ENCODE results near the gene PRKCA.

Gene PRKCA

DNA sequence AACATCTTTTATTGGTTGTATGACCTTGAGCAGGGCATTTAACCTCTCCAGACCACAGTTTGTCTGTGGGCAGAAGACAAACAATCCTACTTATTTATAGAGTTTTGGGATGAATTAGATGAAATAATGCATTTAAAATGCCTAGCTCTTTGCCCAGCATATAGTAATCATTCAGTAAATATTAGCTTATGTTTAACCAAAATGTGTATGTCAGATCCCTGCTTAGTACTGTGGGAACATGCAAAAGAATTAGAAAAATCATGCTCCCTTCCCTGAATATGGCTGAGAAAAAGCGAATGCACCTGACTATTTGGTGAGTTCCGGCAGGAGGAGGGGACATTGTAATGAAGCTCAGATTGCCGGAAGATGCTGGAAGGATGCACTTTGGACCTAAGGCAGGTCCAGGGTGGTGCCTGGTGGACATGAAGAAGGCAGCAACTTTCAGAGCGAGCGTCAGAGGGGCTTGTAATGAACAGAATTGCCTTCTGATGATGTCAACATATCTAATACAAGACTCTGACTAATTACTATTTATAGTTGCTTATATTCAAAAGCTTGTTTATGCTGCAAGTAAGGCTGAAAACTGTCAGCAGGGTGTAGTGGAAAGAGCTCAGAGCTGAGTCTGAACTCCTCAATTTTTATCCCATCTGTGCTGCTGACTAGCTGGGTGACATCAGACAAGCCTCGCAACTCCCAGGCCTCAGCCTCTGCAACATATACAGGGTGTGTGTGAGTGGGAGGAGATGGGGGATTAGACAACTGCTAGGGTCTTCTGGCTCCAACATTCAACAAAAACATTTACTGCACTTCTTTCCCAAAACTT is 221.2 kb downstream of the PRKCA start:
- no peak for DNase-seq

DNA sequence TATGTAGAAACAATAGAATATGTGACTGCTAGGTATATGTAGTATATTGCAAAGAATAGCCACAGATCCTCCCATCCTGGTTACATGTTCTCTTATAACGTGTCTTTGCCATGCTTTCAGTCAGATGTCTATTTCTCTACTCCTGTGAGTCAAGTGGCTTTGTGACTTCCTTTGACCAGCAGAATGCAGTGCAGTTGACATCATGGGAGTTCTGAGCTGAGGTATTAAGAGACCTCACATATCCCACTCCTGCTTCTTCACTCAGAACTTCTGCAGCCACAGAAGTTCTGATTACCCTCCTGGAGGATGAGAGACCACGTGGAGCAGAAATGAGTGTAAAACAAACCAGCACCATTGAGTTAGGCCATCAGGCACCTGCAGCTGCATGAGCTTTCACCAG is 222.5 kb downstream of the PRKCA start:
- DNase-seq = no peak

GRCh38 chr17:66525338-66525737 is 222.9 kb downstream of the PRKCA start:
- DNase-seq = no peak

DNA sequence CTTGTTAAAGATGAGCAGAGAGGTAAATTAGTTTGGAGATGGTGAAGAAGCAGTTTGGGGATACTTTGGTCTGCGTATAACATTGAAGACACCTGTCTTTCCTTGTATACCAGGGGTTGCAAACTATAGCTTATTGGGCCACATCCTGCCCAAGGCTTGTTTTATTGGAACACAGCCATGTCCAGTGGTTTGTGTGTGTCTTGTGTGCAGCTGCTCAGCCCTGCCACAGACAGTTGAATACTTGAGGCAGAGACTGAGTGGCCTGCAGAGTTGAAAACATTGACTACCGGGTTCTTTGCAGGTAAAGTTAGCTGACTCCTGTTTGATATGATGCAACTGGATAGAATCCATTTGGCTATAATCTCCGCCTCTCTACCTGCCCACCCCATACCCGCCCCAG is 224.4 kb downstream of the PRKCA start:
- DNase-seq = no peak

GRCh38 chr17:66527335-66527734 is 224.9 kb downstream of the PRKCA start:
- DNase-seq = no peak

DNA sequence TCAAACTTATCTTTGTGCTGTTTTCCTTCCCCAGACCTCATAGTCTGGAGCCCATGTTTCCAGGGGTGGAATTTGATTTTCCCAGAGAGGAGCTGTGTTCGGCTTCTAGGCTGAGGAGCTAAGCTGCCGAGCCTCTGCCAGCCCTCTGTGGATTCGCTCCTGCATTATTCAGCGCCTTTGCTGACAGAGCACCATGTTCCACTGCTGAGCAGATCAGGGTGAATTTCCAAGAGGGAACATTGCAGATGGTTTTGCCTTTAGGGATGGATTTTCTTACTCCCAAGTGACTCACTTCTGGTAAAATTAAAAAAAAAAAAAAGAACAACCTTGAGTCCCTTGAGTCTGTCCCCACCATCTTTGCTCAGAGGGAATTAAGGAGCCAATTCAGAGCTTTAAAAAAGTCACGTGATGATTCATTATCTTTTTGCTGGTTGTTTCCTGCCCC is 229.5 kb downstream of the PRKCA start:
- no peak for DNase-seq

- no peak for DNase-seq
Measured at GRCh38 chr17:66533572-66533971, 231.2 kb downstream of the PRKCA start.

DNA sequence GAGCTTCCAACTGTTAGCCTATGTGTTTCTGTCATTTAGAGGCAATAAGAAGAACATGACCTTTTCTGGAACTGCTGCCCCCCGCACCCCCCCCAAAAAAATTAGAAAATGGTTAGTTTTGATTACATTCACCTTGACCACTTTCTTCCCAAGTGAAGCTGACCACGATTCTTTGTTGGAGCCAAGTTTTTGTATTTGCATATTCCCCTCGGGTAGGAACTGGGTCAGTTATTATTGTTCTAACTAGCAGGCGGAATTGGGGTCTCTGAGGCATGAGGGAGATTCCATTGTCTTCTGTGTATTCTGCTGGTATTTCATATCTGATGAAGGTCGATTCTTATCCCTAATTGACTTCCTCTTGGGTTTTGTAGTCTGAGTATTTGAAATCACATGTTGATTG is 231.6 kb downstream of the PRKCA start:
- DNase-seq = no peak

GRCh38 chr17:66535611-66536010 is 233.2 kb downstream of the PRKCA start:
- DNase-seq = no peak

DNA sequence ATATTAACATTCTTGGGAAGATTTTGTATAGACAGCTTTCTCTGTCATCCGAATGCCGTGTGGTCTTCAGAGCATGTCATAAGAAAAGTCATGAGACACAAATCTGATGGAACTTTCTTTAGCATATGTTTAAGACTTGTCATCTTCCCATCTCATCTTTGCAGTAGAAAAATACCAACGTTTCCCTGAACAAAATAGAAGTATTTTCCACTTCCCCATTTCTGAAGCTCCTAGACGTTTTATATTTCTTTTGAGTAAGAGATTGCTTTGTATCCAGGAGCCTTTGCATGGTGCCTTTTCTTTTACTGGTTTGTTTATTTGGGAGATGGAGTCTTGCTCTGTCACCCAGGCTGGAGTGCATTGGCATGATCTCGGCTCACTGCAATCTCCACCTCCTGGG is 235.1 kb downstream of the PRKCA start:
- no peak for DNase-seq

DNA sequence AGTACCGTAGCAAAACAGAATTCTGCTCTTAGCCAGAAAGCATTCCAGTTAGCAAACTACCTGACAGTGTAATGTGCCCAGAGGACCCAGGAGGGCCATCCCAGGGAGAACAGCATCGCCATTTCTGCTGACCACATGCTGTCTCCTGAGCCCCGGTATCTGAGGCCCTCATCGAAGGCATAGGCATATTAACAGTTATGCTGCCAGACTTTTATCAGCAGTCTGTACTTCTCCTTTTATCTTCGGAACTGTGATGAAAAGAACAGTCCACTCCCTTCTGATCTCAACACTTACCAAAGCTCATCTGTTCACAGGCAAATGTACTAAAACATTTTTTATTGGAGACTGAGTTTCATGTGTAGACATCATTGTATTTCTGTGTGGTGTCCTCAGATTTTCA is 236.4 kb downstream of the PRKCA start:
- no peak for DNase-seq

- DNase-seq = no peak
Measured at GRCh38 chr17:66540131-66540781, 237.8 kb downstream of the PRKCA start.

GRCh38 chr17:66541461-66542128 is 239.2 kb downstream of the PRKCA start:
- DNase-seq = no peak

DNA sequence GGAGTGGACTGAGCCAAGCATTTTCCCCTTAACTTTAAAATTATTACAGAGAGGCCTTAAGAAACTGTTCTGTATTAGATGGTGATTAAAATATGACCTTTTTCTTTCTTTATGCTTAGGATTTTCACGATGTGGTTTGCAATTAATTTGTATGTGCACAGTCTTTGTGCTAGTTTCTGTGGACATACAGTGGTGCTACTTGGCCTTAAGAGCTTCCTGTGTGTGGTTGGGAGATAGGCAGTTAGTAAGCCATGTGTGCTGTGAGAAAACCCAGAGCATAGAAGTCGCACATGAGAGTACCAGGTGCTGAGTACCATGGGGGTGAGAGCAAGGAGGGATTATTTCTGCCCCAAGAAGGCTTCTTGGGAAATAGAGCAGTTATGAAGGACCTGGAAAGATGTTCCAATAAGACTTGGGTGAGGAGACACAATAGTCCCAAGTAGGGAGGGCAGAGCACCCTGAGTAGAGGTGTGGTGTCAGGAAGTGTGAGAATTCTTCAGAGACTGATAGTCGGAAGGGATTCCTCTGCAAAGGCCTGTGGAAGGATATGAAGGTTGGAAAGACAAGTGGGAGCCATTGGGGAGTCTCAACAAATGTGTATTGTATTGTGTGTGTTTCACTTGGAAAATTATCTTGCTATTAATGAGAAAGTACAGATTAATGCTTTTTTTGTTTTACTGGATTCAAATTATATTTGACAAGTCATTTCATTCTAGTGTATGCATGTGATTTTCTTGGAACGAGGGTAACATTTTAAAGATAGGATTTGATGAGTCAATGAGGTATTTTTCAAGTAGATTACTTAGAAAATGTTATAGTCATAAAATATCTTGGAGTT is 239.9 kb downstream of the PRKCA start:
- peak; percentile 19 for DNase-seq

DNA sequence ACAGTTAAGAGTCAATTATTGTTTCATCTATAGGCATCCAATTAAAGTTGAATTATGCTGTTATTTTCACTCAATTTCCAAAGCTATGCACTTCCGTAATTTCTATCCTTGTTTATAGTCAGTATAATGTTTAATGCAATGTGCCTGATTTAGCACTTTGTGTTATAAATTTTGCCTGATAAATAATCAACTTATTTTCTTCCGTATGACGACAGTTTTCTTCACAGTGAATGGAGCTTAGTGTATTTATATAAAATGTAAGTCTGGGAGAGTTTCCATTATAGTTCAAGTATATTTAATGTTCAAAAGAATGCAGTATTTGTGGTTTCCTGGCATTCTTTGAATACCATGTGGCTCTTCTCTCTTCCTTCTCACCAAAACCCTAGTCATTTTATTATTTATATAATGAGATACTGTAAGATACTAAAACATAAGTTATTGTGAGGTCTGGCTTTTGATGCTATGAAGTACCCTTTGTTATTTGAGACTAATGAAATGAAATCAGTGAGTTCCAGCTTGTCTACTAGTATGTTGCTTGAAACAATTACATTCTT is 240.6 kb downstream of the PRKCA start:
- DNase-seq = no peak

GRCh38 chr17:66543526-66543925 is 241.1 kb downstream of the PRKCA start:
- no peak for DNase-seq

GRCh38 chr17:66545918-66546317 is 243.5 kb downstream of the PRKCA start:
- no peak for DNase-seq

DNA sequence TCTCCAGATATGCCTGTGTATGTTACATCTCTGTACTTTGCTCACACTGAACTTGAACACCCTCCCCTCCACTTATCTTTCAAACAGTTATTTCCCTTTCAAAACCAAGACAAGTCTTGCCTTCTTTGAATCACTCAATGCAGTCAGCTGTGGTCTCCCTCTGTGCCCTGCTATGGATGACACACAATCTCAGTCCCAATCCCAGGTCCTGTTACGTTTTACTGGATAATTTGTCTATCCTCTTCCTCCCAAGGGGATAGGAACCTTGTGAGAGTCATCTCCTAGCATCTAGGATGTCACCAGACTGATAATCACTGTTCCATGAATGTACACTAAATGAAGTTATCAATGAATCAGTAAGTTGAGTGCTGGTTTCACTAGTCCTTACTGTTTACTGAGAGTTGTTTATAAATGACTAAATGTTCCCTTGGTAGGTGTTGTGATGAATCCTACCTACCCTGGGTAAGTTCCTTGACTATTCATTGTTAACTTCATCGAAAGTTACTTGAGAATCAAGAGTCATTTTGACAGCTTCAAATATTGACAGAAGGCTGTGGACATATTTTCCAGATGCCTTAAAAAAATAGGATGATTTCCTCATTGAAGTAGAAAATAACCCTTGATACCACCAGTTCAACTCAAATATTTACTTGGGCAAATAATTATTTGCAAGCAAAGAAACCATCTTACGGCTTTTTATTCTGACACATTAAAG is 244.9 kb downstream of the PRKCA start:
- no peak for DNase-seq

- DNase-seq = peak; percentile 64
Measured at GRCh38 chr17:66548158-66548557, 245.7 kb downstream of the PRKCA start.

- DNase-seq = no peak
Measured at GRCh38 chr17:66548659-66549310, 246.4 kb downstream of the PRKCA start.

DNA sequence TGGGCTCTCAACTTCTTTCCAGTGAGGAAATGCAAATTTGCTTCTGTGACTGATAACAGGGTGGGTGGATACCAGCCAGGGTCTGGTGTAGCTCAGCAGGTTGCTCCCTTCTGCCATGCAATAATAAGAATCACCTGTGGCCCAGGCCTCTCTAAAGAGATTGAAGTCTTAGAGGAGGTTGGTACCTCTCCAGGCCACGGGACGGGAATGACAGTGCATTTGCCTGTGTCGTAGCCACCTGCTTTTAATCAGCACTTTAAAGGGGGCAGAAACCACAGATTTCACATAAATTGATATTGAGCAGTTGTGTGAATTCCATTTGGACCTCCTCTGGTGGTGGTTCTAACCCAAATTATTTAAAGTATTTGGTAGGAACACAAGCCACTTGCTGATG is 246.9 kb downstream of the PRKCA start:
- no peak for DNase-seq

All from GDM1 (cell line).